Fibroblast of skin of abdomen (primary cell): Measurements from ENCODE around the gene CIBAR2.
"Not testable (repeated sequence)": the region's sequence is repeated elsewhere in the genome, so short reads cannot be mapped to it uniquely, and the experiment has no call there.

ENCODE experiments used
- DNase-seq: peaks from one replicate; pipeline ENCODE4 v3.0.0-alpha.2; 2013

The CIBAR2 gene

GRCh38 chr16:85057212-85057889 is 54.9 kb downstream of the CIBAR2 start:
- no peak for DNase-seq

GRCh38 chr16:85056211-85056748 is 56.0 kb downstream of the CIBAR2 start:
- peak; percentile 29 for DNase-seq

- DNase-seq = peak; percentile 48
Observed at GRCh38 chr16:85055493-85056210, 56.6 kb downstream of the CIBAR2 start.

GRCh38 chr16:85054948-85055492 is 57.3 kb downstream of the CIBAR2 start:
- no peak for DNase-seq

- not testable (repeated sequence) for DNase-seq
Observed at GRCh38 chr16:85054321-85054720, 58.0 kb downstream of the CIBAR2 start.

GRCh38 chr16:85052536-85052935 is 59.7 kb downstream of the CIBAR2 start:
- no peak for DNase-seq

- DNase-seq = no peak
Observed at GRCh38 chr16:85051683-85052082, 60.6 kb downstream of the CIBAR2 start.

GRCh38 chr16:85051067-85051581 is 61.1 kb downstream of the CIBAR2 start:
- no peak for DNase-seq

GRCh38 chr16:85049706-85050305 is 62.5 kb downstream of the CIBAR2 start:
- DNase-seq = no peak

GRCh38 chr16:85048921-85049562 is 63.2 kb downstream of the CIBAR2 start:
- DNase-seq = no peak
